GM12874 (cell line): ENCODE results near the gene CDK14.

Experiments used
- TF ChIP-seq, protein P1 (sequence below): IDR thresholded peaks from 2 replicates; pipeline ENCODE4 v1.5.1; 2011; ENCODE audit warnings: low read depth, mild to moderate bottlenecking, control low read depth, low read length, moderate library complexity; ENCODE audit not compliant: insufficient read depth

Gene CDK14

GRCh38 chr7:90859521-90859920, 263.4 kb downstream of the CDK14 start:
- TF ChIP-seq, protein P1, sequence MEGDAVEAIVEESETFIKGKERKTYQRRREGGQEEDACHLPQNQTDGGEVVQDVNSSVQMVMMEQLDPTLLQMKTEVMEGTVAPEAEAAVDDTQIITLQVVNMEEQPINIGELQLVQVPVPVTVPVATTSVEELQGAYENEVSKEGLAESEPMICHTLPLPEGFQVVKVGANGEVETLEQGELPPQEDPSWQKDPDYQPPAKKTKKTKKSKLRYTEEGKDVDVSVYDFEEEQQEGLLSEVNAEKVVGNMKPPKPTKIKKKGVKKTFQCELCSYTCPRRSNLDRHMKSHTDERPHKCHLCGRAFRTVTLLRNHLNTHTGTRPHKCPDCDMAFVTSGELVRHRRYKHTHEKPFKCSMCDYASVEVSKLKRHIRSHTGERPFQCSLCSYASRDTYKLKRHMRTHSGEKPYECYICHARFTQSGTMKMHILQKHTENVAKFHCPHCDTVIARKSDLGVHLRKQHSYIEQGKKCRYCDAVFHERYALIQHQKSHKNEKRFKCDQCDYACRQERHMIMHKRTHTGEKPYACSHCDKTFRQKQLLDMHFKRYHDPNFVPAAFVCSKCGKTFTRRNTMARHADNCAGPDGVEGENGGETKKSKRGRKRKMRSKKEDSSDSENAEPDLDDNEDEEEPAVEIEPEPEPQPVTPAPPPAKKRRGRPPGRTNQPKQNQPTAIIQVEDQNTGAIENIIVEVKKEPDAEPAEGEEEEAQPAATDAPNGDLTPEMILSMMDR: no peak

GRCh38 chr7:90864088-90864487, 268.0 kb downstream of the CDK14 start:
- TF ChIP-seq, protein P1: no peak

GRCh38 chr7:90869335-90869734, 273.2 kb downstream of the CDK14 start:
- TF ChIP-seq, protein P1: no peak

GRCh38 chr7:90876701-90877100, 280.6 kb downstream of the CDK14 start:
- TF ChIP-seq, protein P1: no peak

DNA sequence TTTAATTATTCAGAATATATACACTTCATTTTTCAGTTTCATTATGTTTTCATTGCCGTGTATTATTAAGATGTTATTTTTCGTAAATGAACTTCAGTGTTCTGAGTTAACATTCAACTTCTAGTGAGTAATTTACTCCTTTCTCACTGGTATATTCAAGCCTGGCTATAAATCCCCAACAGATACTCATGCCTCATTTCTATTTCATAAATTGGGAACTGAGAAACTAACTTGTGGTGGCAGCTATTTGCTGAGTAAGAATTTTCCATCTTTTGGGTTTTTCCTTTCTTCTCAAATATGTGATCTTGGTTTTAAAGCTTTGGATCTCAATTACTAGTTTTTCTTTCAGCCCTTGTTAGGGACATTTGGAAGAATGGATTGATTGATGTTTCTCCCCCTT, 281.1 kb downstream of the CDK14 start:
- TF ChIP-seq, protein P1: no peak

GRCh38 chr7:90879924-90880323, 283.8 kb downstream of the CDK14 start:
- TF ChIP-seq, protein P1: no peak

GRCh38 chr7:90886416-90886815, 290.3 kb downstream of the CDK14 start:
- TF ChIP-seq, protein P1: no peak

GRCh38 chr7:90889210-90889609, 293.1 kb downstream of the CDK14 start:
- TF ChIP-seq, protein P1: no peak
